GM23338 (cell line): ENCODE results near the gene USP10. TPM values are rescaled to one million over a fixed set of nuclear protein-coding genes. Genes with fewer than 3 reads are reported as not detected.
A peak's percentile ranks its signal among the peaks of the same experiment; 100 is the strongest.

Source experiments
- ATAC-seq: fragments of 200-7000 bp; cut with Tn5 transposase; 3 replicates; pipeline ENCODE4 v1.9.1; 2020
- DNase-seq: peaks from one replicate; pipeline ENCODE4 v3.0.0-alpha.2; 2015; ENCODE audit warnings: low spot score
- H2AFZ ChIP-seq: fragments of 200-600 bp; sonication (generic); 2 replicates; pipeline ENCODE4 v1.8.0; 2016; ENCODE audit warnings: antibody characterized with exemption, mild to moderate bottlenecking, moderate library complexity
- H3F3A ChIP-seq: fragments of 200-600 bp; sonication (generic); replicated peaks from 2 replicates; pipeline ENCODE4 v1.8.0; 2017; ENCODE audit warnings: antibody characterized with exemption, mixed run types, low read depth
- H3K27ac ChIP-seq: fragments of 200-600 bp; sonication (generic); 2 replicates; pipeline ENCODE4 v1.6.1; 2016; ENCODE audit warnings: low read depth
- H3K27me3 ChIP-seq: fragments of 200-600 bp; sonication (generic); 2 replicates; pipeline ENCODE4 v1.8.0; 2016; ENCODE audit warnings: mild to moderate bottlenecking, mixed run types, moderate library complexity; ENCODE audit not compliant: insufficient read depth
- H3K36me3 ChIP-seq: fragments of 200-600 bp; sonication (generic); 2 replicates; pipeline ENCODE4 v1.8.0; 2016; ENCODE audit warnings: mild to moderate bottlenecking; ENCODE audit not compliant: insufficient read depth
- H3K4me1 ChIP-seq: fragments of 200-600 bp; sonication (generic); 2 replicates; pipeline ENCODE4 v1.8.0; 2016; ENCODE audit warnings: mild to moderate bottlenecking, moderate library complexity; ENCODE audit not compliant: insufficient read depth
- H3K4me2 ChIP-seq: fragments of 200-600 bp; sonication (generic); 2 replicates; pipeline ENCODE4 v1.7.1; 2017; ENCODE audit warnings: mixed run types
- H3K4me3 ChIP-seq: fragments of 200-600 bp; sonication (generic); 2 replicates; pipeline ENCODE4 v1.6.1; 2016; ENCODE audit warnings: mixed run types
- H3K79me2 ChIP-seq: fragments of 200-600 bp; sonication (generic); replicated peaks from 2 replicates; pipeline ENCODE4 v1.8.0; 2017; ENCODE audit warnings: mild to moderate bottlenecking; ENCODE audit not compliant: insufficient read depth
- H3K9me2 ChIP-seq: fragments of 200-600 bp; sonication (generic); 2 replicates; pipeline ENCODE4 v1.8.0; 2017; ENCODE audit not compliant: insufficient read depth
- H4K20me1 ChIP-seq: fragments of 200-600 bp; sonication (generic); replicated peaks from 2 replicates; pipeline ENCODE4 v1.8.0; 2017; ENCODE audit warnings: mild to moderate bottlenecking; ENCODE audit not compliant: insufficient read depth
- H3K27ac Mint-ChIP-seq: 2 replicates; pipeline ENCODE4 v1.8.0; 2020; ENCODE audit warnings: inconsistent platforms, mild to moderate bottlenecking, moderate library complexity, mixed read lengths
- H3K27me3 Mint-ChIP-seq: 3 replicates; pipeline ENCODE4 v1.8.0; 2022; ENCODE audit warnings: low read depth, mild to moderate bottlenecking, moderate library complexity, mixed read lengths, inconsistent platforms; ENCODE audit not compliant: insufficient read depth, poor library complexity
- H3K36me3 Mint-ChIP-seq: 3 replicates; pipeline ENCODE4 v1.8.0; 2021; ENCODE audit warnings: low read depth, mild to moderate bottlenecking, inconsistent platforms, moderate library complexity, mixed read lengths
- H3K4me1 Mint-ChIP-seq: 3 replicates; pipeline ENCODE4 v1.8.0; 2020; ENCODE audit warnings: mild to moderate bottlenecking, inconsistent platforms, mixed read lengths
- H3K4me3 Mint-ChIP-seq: 3 replicates; pipeline ENCODE4 v1.8.0; 2021; ENCODE audit warnings: moderate library complexity, mild to moderate bottlenecking, inconsistent platforms, mixed read lengths
- H3K9me3 Mint-ChIP-seq: 3 replicates; pipeline ENCODE4 v1.8.0; 2020; ENCODE audit warnings: moderate library complexity, mild to moderate bottlenecking, inconsistent platforms, mixed read lengths
- CREB1 ChIP-seq: fragments of 250-450 bp; sonication (Bioruptor Pico); IDR thresholded peaks from 2 replicates; pipeline ENCODE4 v1.5.0; 2020; ENCODE audit warnings: low read depth, mild to moderate bottlenecking, moderate library complexity
- CTCF ChIP-seq, 2 experiments: fragments of 200-600 bp in 1 of 2; sonication (generic) in 1 of 2; conservative IDR thresholded peaks; 2 replicates each; pipeline versions ENCODE4 v1.5.1 to v1.6.1; 2016 to 2017; ENCODE audit warnings: antibody characterized with exemption in 2 of 2, low read depth in 2 of 2, mild to moderate bottlenecking in 2 of 2, moderate library complexity in 1 of 2
- ETS1 ChIP-seq: IDR thresholded peaks from 2 replicates; pipeline ENCODE4 v1.6.1; 2016; ENCODE audit warnings: antibody characterized with exemption
- EZH2 ChIP-seq: fragments of 200-600 bp; sonication (generic); IDR thresholded peaks from one replicate; pipeline ENCODE4 v1.8.0; 2017; ENCODE audit warnings: antibody characterized with exemption, mild to moderate bottlenecking, low read depth; ENCODE audit not compliant: unreplicated experiment
- EZH2phosphoT487 ChIP-seq: fragments of 200-600 bp; sonication (generic); IDR thresholded peaks from one replicate; pipeline ENCODE4 v1.8.1; 2018; ENCODE audit warnings: antibody characterized with exemption; ENCODE audit not compliant: unreplicated experiment
- JUNB ChIP-seq: IDR thresholded peaks from one replicate; pipeline ENCODE4 v1.6.1; 2016; ENCODE audit warnings: antibody characterized with exemption; ENCODE audit not compliant: unreplicated experiment
- NANOG ChIP-seq: IDR thresholded peaks from 2 replicates; pipeline ENCODE4 v1.6.1; 2016; ENCODE audit warnings: antibody characterized with exemption, borderline replicate concordance
- POLR2AphosphoS5 ChIP-seq: IDR thresholded peaks from 2 replicates; pipeline ENCODE4 v1.6.1; 2016; ENCODE audit warnings: antibody characterized with exemption, low read depth
- REST ChIP-seq: IDR thresholded peaks from one replicate; pipeline ENCODE4 v1.6.1; 2018; ENCODE audit warnings: antibody characterized with exemption; ENCODE audit not compliant: unreplicated experiment
- STAT1 ChIP-seq: IDR thresholded peaks from one replicate; pipeline ENCODE4 v1.6.1; 2016; ENCODE audit warnings: antibody characterized with exemption; ENCODE audit not compliant: unreplicated experiment
- ZNF114 ChIP-seq: fragments of 250-450 bp; sonication (Bioruptor Pico); IDR thresholded peaks from 2 replicates; pipeline ENCODE4 v1.5.0; 2020; ENCODE audit warnings: mild to moderate bottlenecking, moderate library complexity
- ZNF331 ChIP-seq: fragments of 250-450 bp; sonication (Bioruptor Pico); IDR thresholded peaks from 2 replicates; pipeline ENCODE4 v1.5.0; 2020; ENCODE audit warnings: low read depth, mild to moderate bottlenecking, moderate library complexity
- ZNF462 ChIP-seq: fragments of 250-450 bp; sonication (Bioruptor Pico); IDR thresholded peaks from 2 replicates; pipeline ENCODE4 v1.5.0; 2020; ENCODE audit warnings: mild to moderate bottlenecking, moderate library complexity
- polyA plus RNA-seq: library from polyadenylated mRNA; unstranded; fragments of >200 nt; fragmentation: Nextera tagmentation; extraction: Ambion mirVana; gene quantifications from 2 replicates; pipeline ENCODE4 v1.2.1, GENCODE V29; 2016
- total RNA-seq: library from RNA; depleted of rRNA; stranded (reverse); fragments of >200 nt; shearing (Covaris generic); gene quantifications from 2 replicates; pipeline ENCODE4 v1.2.3, GENCODE V29; 2014

Gene USP10
- total and polyA plus RNA-seq, 2 experiments from 2014 or later = 158 to 194 TPM

- DNase-seq (no peak), ATAC-seq (peak; percentile 21)
- Histone ChIP-seq H3K27me3 (no peaks in the 10 kb centered on the region), H3K4me1 (peaks cover 74% of the 10 kb centered on the region), H3K4me2 (0 out of 2 replicates have a peak overlapping the region, but pooled peaks have one; percentile 38), H4K20me1 (peaks cover 95% of the 10 kb centered on the region), H3K4me3 (no peak overlapping the region), H3K36me3 (peaks cover 3% of the 10 kb centered on the region; the same call in 1 of the 2 replicates), H3K79me2 (peaks cover 100% of the 10 kb centered on the region), H2AFZ (no peak overlapping the region), H3F3A (0 out of 2 replicates have a peak, but pooled peaks cover 6% of the 10 kb centered on the region), H3K9me2 (no peaks in the 10 kb centered on the region), H3K27ac (peak overlapping the region; percentile 60; the same call in 1 of the 2 replicates)
- Mint-ChIP-seq H3K27me3 (peaks cover 10% of the 10 kb centered on the region), H3K4me3 (no peak overlapping the region; the same call in 2 of the 3 replicates), H3K9me3 (no peaks in the 10 kb centered on the region), H3K27ac (no peak overlapping the region), H3K4me1 (peaks cover 81% of the 10 kb centered on the region), H3K36me3 (peaks cover 4% of the 10 kb centered on the region; the same call in 2 of the 3 replicates)
- TF ChIP-seq NANOG (no peak), ZNF114 (CRISPR knock-in tag) (no peak), ZNF462 (CRISPR knock-in tag) (no peak), ETS1 (no peak), CTCF (conservative IDR thresholded peaks at IDR 0.05; ENCODE audit: low read depth in 2 of 2) (no peak), POLR2AphosphoS5 (no peak), STAT1 (no peak), JUNB (no peak), CREB1 (no peak), EZH2phosphoT487 (no peak), ZNF331 (no peak), EZH2 (no peak), REST (no peak)
Measured at GRCh38 chr16:84712138-84712671, 12.4 kb downstream of the USP10 start.
